ENCODE results near the gene NFATC1.

NFATC1 gene

DNA sequence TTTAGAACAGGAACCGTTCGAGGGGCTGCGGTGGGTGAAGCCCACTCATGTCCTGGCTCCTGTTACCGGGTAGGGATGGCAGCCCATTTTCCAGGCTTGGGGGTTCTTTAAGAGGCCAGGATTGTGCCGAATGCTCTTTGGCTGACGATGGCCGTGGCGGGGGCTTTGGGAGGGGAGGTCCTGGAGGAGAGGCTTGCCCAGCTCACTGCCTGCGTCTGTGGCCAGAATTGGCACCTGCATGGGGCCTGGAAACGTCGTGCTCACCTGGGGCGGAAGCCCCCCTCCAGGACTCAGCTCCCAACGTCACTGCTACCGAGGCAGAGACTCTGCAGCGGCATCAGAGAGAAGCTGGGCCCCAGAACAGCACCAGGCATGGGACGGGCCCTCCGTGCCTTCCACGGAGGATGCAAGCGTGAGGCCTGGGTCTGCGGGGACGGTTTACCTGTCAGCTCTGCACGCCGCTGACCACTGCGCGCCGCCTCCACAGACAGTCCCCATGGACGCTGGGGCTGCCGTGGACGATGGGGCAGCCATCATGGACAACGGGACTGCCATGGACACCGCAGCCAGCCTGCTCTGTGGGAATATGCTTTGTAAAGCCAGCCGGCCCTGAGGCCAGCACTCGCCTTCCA lies 82.9 kb downstream of the NFATC1 start:
- Histone ChIP-seq H3F3A (ENCODE audit: insufficient read depth, low read length) (0 out of 2 replicates have a peak, but pooled peaks cover 4% of the 10 kb centered on the region), H3K36me3 (ENCODE audit: insufficient read depth, low read length) (peaks cover 37% of the 10 kb centered on the region; the same call in 1 of the 2 replicates), H3K9ac (ENCODE audit: low read length) (peak overlapping the region; percentile 20; the same call in 1 of the 2 replicates), H3K9me2 (ENCODE audit: low read depth, low read length) (no peaks in the 10 kb centered on the region), H3K27ac (ENCODE audit: low read depth, low read length, poor library complexity, severe bottlenecking) (peak overlapping the region; percentile 92), H2AFZ (ENCODE audit: low read length) (no peak overlapping the region), H3K4me3 (ENCODE audit: low read depth, low read length, poor library complexity, severe bottlenecking) (no peak overlapping the region), H3K4me1 (ENCODE audit: insufficient read depth, low read length, severe bottlenecking) (peaks cover 25% of the 10 kb centered on the region), H3K79me2 (ENCODE audit: insufficient read depth, low read length) (no peaks in the 10 kb centered on the region), H3K27me3 (ENCODE audit: insufficient read depth, low read length) (no peaks in the 10 kb centered on the region), H3K4me2 (ENCODE audit: low read length) (no peak overlapping the region), H3K9me3 (ENCODE audit: low read length) (no peaks in the 10 kb centered on the region), H4K20me1 (ENCODE audit: insufficient read depth, low read length) (no peaks in the 10 kb centered on the region)
- TF ChIP-seq EZH2 (IDR thresholded peaks at IDR 0.05; ENCODE audit: borderline replicate concordance, low read length) (no peak), CTCF (IDR thresholded peaks at IDR 0.05; ENCODE audit: low read length) (no peak)

DNA sequence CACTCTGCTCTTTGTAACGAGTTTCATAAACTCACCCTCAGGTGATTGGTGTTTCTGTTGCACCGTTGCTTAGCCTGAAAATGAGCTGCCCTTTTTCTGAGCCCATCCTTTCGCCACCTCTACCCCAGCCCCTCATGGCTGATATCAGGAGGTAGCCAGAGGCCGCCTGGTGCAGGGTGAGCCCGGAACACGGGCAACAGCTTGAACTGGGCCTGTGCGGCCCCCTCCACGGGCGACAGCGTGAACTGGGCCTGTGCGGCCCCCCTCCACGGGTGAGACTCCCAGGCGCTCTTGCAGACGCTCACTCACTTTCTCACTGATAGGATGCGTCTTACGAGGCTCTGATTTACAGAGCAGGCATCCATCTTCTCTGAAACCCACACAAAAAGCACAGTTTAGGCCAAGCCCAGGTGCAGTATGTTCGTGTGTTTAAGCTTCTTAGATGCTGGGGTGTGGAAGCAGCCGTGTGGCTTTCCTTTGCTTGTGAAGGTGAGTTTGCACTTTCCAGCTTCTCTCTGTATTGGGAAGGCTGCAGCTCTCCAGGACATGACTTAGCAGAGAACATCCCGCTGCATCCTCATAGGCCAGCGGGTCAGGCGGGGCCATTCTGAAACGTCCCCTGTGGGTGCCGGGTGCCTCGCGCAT lies 83.5 kb downstream of the NFATC1 start:
- Histone ChIP-seq H2AFZ (ENCODE audit: low read length) (no peak overlapping the region), H3K27me3 (ENCODE audit: insufficient read depth, low read length) (no peaks in the 10 kb centered on the region), H3F3A (ENCODE audit: insufficient read depth, low read length) (0 out of 2 replicates have a peak, but pooled peaks cover 4% of the 10 kb centered on the region), H3K36me3 (ENCODE audit: insufficient read depth, low read length) (peaks cover 37% of the 10 kb centered on the region; the same call in 1 of the 2 replicates), H3K9ac (ENCODE audit: low read length) (no peak overlapping the region), H3K27ac (ENCODE audit: low read depth, low read length, poor library complexity, severe bottlenecking) (peak overlapping the region; percentile 92), H4K20me1 (ENCODE audit: insufficient read depth, low read length) (no peaks in the 10 kb centered on the region), H3K9me2 (ENCODE audit: low read depth, low read length) (no peaks in the 10 kb centered on the region), H3K4me2 (ENCODE audit: low read length) (no peak overlapping the region), H3K9me3 (ENCODE audit: low read length) (no peaks in the 10 kb centered on the region), H3K4me3 (ENCODE audit: low read depth, low read length, poor library complexity, severe bottlenecking) (no peak overlapping the region), H3K79me2 (ENCODE audit: insufficient read depth, low read length) (no peaks in the 10 kb centered on the region), H3K4me1 (ENCODE audit: insufficient read depth, low read length, severe bottlenecking) (peaks cover 31% of the 10 kb centered on the region)
- TF ChIP-seq EZH2 (IDR thresholded peaks at IDR 0.05; ENCODE audit: borderline replicate concordance, low read length), result no peak

GRCh38 chr18:79479761-79480161 lies 84.0 kb downstream of the NFATC1 start:
- no peak overlapping the region for H3K4me2 ChIP-seq (ENCODE audit: low read length)
- no peaks in the 10 kb centered on the region for H3K9me3 ChIP-seq (ENCODE audit: low read length)
- H3K79me2 ChIP-seq (ENCODE audit: insufficient read depth, low read length), result no peaks in the 10 kb centered on the region
- TF ChIP-seq EZH2 (IDR thresholded peaks at IDR 0.05; ENCODE audit: borderline replicate concordance, low read length), result no peak
- no peak for TF ChIP-seq CTCF (IDR thresholded peaks at IDR 0.05; ENCODE audit: low read length)
- H2AFZ ChIP-seq (ENCODE audit: low read length), result no peak overlapping the region
- peaks cover 37% of the 10 kb centered on the region; the same call in 1 of the 2 replicates for H3K36me3 ChIP-seq (ENCODE audit: insufficient read depth, low read length)
- H3K27me3 ChIP-seq (ENCODE audit: insufficient read depth, low read length), result no peaks in the 10 kb centered on the region
- H3K9ac ChIP-seq (ENCODE audit: low read length), result no peak overlapping the region
- no peak overlapping the region for H3K4me3 ChIP-seq (ENCODE audit: low read depth, low read length, poor library complexity, severe bottlenecking)
- H3K4me1 ChIP-seq (ENCODE audit: insufficient read depth, low read length, severe bottlenecking), result peaks cover 36% of the 10 kb centered on the region
- peak overlapping the region; percentile 92 for H3K27ac ChIP-seq (ENCODE audit: low read depth, low read length, poor library complexity, severe bottlenecking)
- no peaks in the 10 kb centered on the region for H4K20me1 ChIP-seq (ENCODE audit: insufficient read depth, low read length)
- no peaks in the 10 kb centered on the region for H3K9me2 ChIP-seq (ENCODE audit: low read depth, low read length)
- H3F3A ChIP-seq (ENCODE audit: insufficient read depth, low read length), result 0 out of 2 replicates have a peak, but pooled peaks cover 4% of the 10 kb centered on the region
